Measurements from ENCODE around the gene KCNC3. TPM values are rescaled to one million over a fixed set of nuclear protein-coding genes. Genes with fewer than 3 reads are reported as not detected.

Gene KCNC3
- total and polyA plus RNA-seq, 7 experiments from 2014 or later = 1.9 to 11.1 (median 2.4) TPM; not detected in 2

DNA sequence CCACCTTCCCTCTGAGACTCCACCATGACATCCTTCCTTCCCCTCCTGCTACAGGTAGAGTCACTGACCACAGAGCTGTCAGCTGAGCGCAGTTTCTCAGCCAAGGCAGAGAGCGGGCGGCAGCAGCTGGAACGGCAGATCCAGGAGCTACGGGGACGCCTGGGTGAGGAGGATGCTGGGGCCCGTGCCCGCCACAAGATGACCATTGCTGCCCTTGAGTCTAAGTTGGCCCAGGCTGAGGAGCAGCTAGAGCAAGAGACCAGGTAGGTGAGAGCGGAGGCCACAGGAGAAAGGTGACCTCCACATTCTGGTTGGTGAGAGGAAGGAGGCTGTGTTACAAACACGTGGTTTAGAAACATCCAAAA is 27.6 kb downstream of the KCNC3 start:
- ChIA-PET CTCF (interaction anchor here (0.6 kb wide), 1 partner anchor 474 kb away, joined by 3 read pairs; no protein-coding TSS in a partner anchor), POLR2A (no interaction called here)
- Mint-ChIP-seq H3K27ac (no peak overlapping the region), H3K27me3 (peaks cover 9 to 59% (median 24%) of the 10 kb centered on the region in 5 donors), H3K36me3 (no peaks in the 10 kb centered on the region), H3K9me3 (peaks cover 0 to 17% (median 6%) of the 10 kb centered on the region in 11 donors), H3K4me3 (no peak overlapping the region), H3K4me1 (peaks cover 0 to 4% (median 0%) of the 10 kb centered on the region in 7 donors)
- peaks cover 0 to 8% (median 0%) of the 10 kb centered on the region in 3 experiments for H3K9me3 ChIP-seq (ENCODE audit: control insufficient read depth in 2 of 3, low read length in 3 of 3)
- H3K27me3 ChIP-seq (ENCODE audit: control insufficient read depth in 2 of 2, insufficient read depth in 2 of 2, low read length in 2 of 2) = no peaks in the 10 kb centered on the region
- H3K4me3 ChIP-seq (ENCODE audit: low read length) = no peak overlapping the region
- H3K36me3 ChIP-seq (ENCODE audit: control insufficient read depth in 2 of 3, insufficient read depth in 3 of 3, low read length in 3 of 3) = no peaks in the 10 kb centered on the region
- H3K4me1 ChIP-seq (ENCODE audit: control insufficient read depth in 2 of 2, insufficient read depth in 2 of 2, low read length in 2 of 2) = no peaks in the 10 kb centered on the region
- no peak overlapping the region for H3K27ac ChIP-seq (ENCODE audit: low read depth, low read length)
- ATAC-seq = no peak
- DNase-seq = no peak
- intact Hi-C loops (cut with micrococcal nuclease) = no loop called here

DNA sequence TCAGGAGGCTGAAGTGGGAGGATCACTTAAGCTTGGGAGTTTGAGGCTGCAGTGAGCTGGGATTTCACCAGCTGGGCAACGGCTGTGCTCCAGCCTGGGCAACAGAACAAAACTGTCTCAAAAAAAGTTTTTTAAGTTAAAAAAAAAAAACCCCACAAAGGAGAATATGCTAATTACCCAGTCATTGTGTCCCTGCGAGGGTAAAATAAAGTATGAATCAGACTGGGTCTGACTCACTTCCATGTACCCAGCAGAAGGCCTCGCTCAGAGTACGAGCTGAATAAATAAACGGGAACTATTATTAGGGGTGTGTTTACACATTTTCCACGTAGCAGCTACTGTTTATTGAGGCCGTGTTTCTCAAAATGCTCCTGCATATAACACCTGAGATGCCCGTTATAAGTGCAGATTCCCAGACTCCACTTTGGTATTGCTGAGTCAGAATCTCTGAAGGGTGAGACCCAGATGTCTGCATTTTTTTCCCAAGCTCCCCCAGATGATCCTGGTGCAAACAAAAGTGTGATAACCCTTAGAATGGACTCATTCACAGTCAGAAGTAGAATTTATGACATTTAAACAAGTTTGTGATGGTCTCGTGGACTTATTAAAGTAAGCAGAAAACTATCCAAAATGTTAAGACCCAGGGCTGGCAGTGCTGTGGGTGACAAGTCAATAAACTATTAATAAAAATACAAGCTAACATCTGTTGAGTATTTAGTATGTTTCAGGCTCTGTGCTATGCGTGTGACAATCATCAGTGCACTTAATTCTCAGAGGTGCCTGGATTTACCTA is 28.2 kb downstream of the KCNC3 start:
- Histone ChIP-seq H3K9me3 (ENCODE audit: control insufficient read depth in 2 of 3, low read length in 3 of 3) (peaks cover 0 to 8% (median 0%) of the 10 kb centered on the region in 3 experiments), H3K27me3 (ENCODE audit: control insufficient read depth in 2 of 2, insufficient read depth in 2 of 2, low read length in 2 of 2) (no peaks in the 10 kb centered on the region), H3K4me3 (ENCODE audit: low read length) (no peak overlapping the region), H3K4me1 (ENCODE audit: control insufficient read depth in 2 of 2, insufficient read depth in 2 of 2, low read length in 2 of 2) (no peaks in the 10 kb centered on the region), H3K36me3 (ENCODE audit: control insufficient read depth in 2 of 3, insufficient read depth in 3 of 3, low read length in 3 of 3) (no peaks in the 10 kb centered on the region), H3K27ac (ENCODE audit: low read depth, low read length) (no peak overlapping the region)
- H3K27me3 Mint-ChIP-seq = peaks cover 7 to 57% (median 19%) of the 10 kb centered on the region in 5 donors
- no peaks in the 10 kb centered on the region for H3K36me3 Mint-ChIP-seq
- intact Hi-C loops (cut with micrococcal nuclease) = no loop called here
- H3K9me3 Mint-ChIP-seq = peaks cover 0 to 17% (median 6%) of the 10 kb centered on the region in 11 donors
- ChIA-PET POLR2A (no interaction called here), CTCF (interaction anchor here (0.6 kb wide), 1 partner anchor 475 kb away, joined by 3 read pairs; no protein-coding TSS in a partner anchor)
- H3K4me1 Mint-ChIP-seq = peaks cover 0 to 4% (median 0%) of the 10 kb centered on the region in 7 donors
- H3K27ac Mint-ChIP-seq = no peak overlapping the region
- no peak overlapping the region for H3K4me3 Mint-ChIP-seq
- DNase-seq (no peak), ATAC-seq (no peak)

DNA sequence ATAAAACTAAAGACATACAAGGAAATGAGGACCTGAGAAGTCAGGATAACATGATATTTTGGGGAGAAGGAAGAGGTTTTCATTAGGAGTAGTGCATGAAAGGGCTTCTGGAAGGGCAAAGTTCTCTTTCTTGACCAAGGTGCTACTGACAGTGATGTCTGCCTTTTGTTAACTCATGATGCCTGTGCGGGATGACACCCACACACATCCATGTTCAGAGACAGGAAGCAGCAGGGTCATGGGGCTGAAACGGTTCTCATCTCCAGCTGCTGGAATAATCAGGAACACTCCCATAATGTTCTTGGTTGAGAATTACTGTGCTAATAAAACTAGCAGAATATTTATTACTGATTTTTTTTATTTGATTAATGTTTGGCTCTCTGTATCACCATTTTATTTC is 29.1 kb downstream of the KCNC3 start:
- CTCF ChIA-PET = no interaction called here
- no peak for DNase-seq

DNA sequence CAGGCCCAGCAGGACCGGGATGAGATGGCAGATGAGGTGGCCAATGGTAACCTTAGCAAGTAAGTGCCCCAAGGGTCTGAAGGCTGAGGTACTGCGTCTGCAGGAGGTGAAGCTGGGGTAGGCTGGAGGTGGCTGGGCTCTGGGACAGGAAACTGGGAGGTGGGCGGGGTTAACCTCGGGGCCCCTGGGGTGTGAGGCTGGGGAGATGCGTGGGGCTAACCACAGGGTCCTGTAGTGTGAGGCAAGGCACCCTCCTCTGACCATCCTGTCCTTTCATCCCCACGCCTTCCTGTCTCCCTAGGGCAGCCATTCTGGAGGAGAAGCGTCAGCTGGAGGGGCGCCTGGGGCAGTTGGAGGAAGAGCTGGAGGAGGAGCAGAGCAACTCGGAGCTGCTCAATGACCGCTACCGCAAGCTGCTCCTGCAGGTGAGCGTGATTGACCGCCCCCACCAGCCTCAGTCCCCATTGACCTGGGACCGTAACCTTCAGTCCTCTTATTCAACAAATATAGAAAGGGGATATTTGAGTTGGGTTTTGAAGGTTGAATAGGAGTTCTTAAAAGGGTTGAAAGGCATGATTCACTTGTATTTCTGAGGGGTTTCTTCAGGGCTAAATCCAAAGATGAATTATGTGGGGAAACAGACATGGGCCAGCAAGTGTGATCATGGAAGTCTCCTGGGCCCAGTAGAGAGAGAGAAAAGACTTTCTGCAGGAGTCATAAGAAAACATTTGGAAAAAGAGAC is 35.7 kb downstream of the KCNC3 start:
- no peaks in the 10 kb centered on the region for H3K9me3 ChIP-seq (ENCODE audit: control insufficient read depth in 2 of 3, low read length in 3 of 3)
- ATAC-seq (no peak), DNase-seq (no peak)
- no peak overlapping the region for H3K27ac ChIP-seq (ENCODE audit: low read depth, low read length)
- H3K9me3 Mint-ChIP-seq = peaks cover 0 to 17% (median 7%) of the 10 kb centered on the region in 11 donors
- no peak overlapping the region for H3K4me3 Mint-ChIP-seq
- no peaks in the 10 kb centered on the region for H3K4me1 Mint-ChIP-seq
- H3K4me1 ChIP-seq (ENCODE audit: control insufficient read depth in 2 of 2, insufficient read depth in 2 of 2, low read length in 2 of 2) = no peaks in the 10 kb centered on the region
- H3K36me3 ChIP-seq (ENCODE audit: control insufficient read depth in 2 of 3, insufficient read depth in 3 of 3, low read length in 3 of 3) = no peaks in the 10 kb centered on the region
- no peak overlapping the region for H3K27ac Mint-ChIP-seq
- intact Hi-C loops (cut with micrococcal nuclease) = no loop called here
- no peak overlapping the region for H3K4me3 ChIP-seq (ENCODE audit: low read length)
- peaks cover 0 to 9% (median 0%) of the 10 kb centered on the region in 5 donors for H3K36me3 Mint-ChIP-seq
- ChIA-PET CTCF (no interaction called here), POLR2A (no interaction called here)
- H3K27me3 Mint-ChIP-seq = peaks cover 0 to 66% (median 29%) of the 10 kb centered on the region in 5 donors
- H3K27me3 ChIP-seq (ENCODE audit: control insufficient read depth in 2 of 2, insufficient read depth in 2 of 2, low read length in 2 of 2) = no peaks in the 10 kb centered on the region

More for the DNA sequence above, 29.1 kb downstream of the KCNC3 start:
- Histone ChIP-seq H3K4me3 (ENCODE audit: low read length) (no peak overlapping the region), H3K4me1 (ENCODE audit: control insufficient read depth in 2 of 2, insufficient read depth in 2 of 2, low read length in 2 of 2) (no peaks in the 10 kb centered on the region), H3K9me3 (ENCODE audit: control insufficient read depth in 2 of 3, low read length in 3 of 3) (peaks cover 0 to 8% (median 0%) of the 10 kb centered on the region in 3 experiments), H3K27me3 (ENCODE audit: control insufficient read depth in 2 of 2, insufficient read depth in 2 of 2, low read length in 2 of 2) (no peaks in the 10 kb centered on the region), H3K27ac (ENCODE audit: low read depth, low read length) (no peak overlapping the region), H3K36me3 (ENCODE audit: control insufficient read depth in 2 of 3, insufficient read depth in 3 of 3, low read length in 3 of 3) (no peaks in the 10 kb centered on the region)
- Mint-ChIP-seq H3K4me1 (peaks cover 0 to 4% (median 0%) of the 10 kb centered on the region in 7 donors), H3K9me3 (peaks cover 0 to 17% (median 6%) of the 10 kb centered on the region in 11 donors), H3K4me3 (no peak overlapping the region), H3K27me3 (peaks cover 5 to 52% (median 16%) of the 10 kb centered on the region in 5 donors), H3K27ac (no peak overlapping the region), H3K36me3 (no peaks in the 10 kb centered on the region)
- intact Hi-C loops (cut with micrococcal nuclease) = no loop called here
- no peak for ATAC-seq
- POLR2A ChIA-PET = no interaction called here

DNA sequence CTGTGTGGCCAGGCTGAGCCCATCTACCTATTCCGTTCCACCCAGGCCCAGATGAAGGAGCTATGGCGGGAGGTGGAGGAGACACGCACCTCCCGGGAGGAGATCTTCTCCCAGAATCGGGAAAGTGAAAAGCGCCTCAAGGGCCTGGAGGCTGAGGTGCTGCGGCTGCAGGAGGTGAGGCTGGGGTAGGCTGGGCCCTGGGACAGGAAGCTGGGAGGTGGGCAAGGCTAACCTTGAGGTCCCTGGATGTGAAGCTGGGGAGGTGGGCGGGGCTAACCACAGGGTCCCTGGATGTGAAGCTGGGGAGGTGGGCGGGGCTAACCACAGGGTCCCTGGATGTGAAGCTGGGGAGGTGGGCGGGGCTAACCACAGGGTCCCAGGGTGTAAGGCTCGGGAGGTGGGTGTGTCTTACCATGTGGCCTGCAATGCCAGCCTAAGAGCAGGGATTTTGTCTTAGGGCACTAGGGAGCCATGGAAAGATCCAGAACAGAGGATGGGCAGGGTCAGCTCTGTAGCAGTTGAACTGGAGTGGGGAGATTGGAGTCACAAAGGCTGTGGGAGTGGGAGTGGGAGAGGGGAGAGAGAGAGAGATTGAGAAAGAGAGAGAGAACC is 36.9 kb downstream of the KCNC3 start:
- H3K4me3 Mint-ChIP-seq = no peak overlapping the region
- no peak for ATAC-seq
- peaks cover 0 to 28% (median 12%) of the 10 kb centered on the region in 11 donors for H3K9me3 Mint-ChIP-seq
- no peak overlapping the region for H3K27ac ChIP-seq (ENCODE audit: low read depth, low read length)
- no peaks in the 10 kb centered on the region for H3K4me1 Mint-ChIP-seq
- no peak overlapping the region for H3K27ac Mint-ChIP-seq
- ChIA-PET CTCF (no interaction called here), POLR2A (no interaction called here)
- no peak overlapping the region for H3K4me3 ChIP-seq (ENCODE audit: low read length)
- DNase-seq = no peak
- intact Hi-C loops (cut with micrococcal nuclease) = no loop called here
- H3K9me3 ChIP-seq (ENCODE audit: control insufficient read depth in 2 of 3, low read length in 3 of 3) = no peaks in the 10 kb centered on the region
- H3K36me3 Mint-ChIP-seq = peaks cover 0 to 17% (median 0%) of the 10 kb centered on the region in 5 donors
- H3K27me3 Mint-ChIP-seq = peaks cover 0 to 68% (median 40%) of the 10 kb centered on the region in 5 donors
- H3K27me3 ChIP-seq (ENCODE audit: control insufficient read depth in 2 of 2, insufficient read depth in 2 of 2, low read length in 2 of 2) = no peaks in the 10 kb centered on the region
- no peaks in the 10 kb centered on the region for H3K4me1 ChIP-seq (ENCODE audit: control insufficient read depth in 2 of 2, insufficient read depth in 2 of 2, low read length in 2 of 2)
- H3K36me3 ChIP-seq (ENCODE audit: control insufficient read depth in 2 of 3, insufficient read depth in 3 of 3, low read length in 3 of 3) = no peaks in the 10 kb centered on the region

DNA sequence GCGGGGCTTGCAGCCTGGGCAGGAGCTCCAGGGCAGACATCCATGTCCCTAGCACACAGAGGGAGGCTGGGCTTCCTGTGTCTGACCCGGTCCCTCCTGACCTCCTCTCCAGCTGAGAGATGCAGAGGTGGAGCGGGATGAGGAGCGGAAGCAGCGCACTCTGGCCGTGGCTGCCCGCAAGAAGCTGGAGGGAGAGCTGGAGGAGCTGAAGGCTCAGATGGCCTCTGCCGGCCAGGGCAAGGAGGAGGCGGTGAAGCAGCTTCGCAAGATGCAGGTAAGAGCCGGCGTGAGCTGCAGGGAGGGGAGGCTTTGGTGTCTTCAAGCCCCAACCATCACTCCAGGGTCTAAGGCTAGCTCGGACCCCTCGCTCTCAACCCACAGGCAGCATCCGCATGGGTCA is 38.4 kb downstream of the KCNC3 start:
- H3K4me1 ChIP-seq (ENCODE audit: control insufficient read depth in 2 of 2, insufficient read depth in 2 of 2, low read length in 2 of 2) = no peaks in the 10 kb centered on the region
- DNase-seq = no peak
- H3K27me3 Mint-ChIP-seq = peaks cover 0 to 69% (median 43%) of the 10 kb centered on the region in 5 donors
- no peak overlapping the region for H3K4me3 ChIP-seq (ENCODE audit: low read length)
- H3K36me3 ChIP-seq (ENCODE audit: control insufficient read depth in 2 of 3, insufficient read depth in 3 of 3, low read length in 3 of 3) = no peaks in the 10 kb centered on the region
- ATAC-seq = no peak
- H3K27ac ChIP-seq (ENCODE audit: low read depth, low read length) = no peak overlapping the region
- CTCF ChIA-PET = no interaction called here
- intact Hi-C loops (cut with micrococcal nuclease) = no loop called here
- H3K36me3 Mint-ChIP-seq = peaks cover 0 to 19% (median 6%) of the 10 kb centered on the region in 5 donors
- POLR2A ChIA-PET = no interaction called here
- H3K4me3 Mint-ChIP-seq = peak overlapping the region in 1 of 10 donors; percentile 0
- H3K4me1 Mint-ChIP-seq = no peaks in the 10 kb centered on the region
- peaks cover 3 to 44% (median 18%) of the 10 kb centered on the region in 11 donors for H3K9me3 Mint-ChIP-seq
- H3K27ac Mint-ChIP-seq = no peak overlapping the region
- H3K9me3 ChIP-seq (ENCODE audit: control insufficient read depth in 2 of 3, low read length in 3 of 3) = peaks cover 0 to 9% (median 0%) of the 10 kb centered on the region in 3 experiments
- no peaks in the 10 kb centered on the region for H3K27me3 ChIP-seq (ENCODE audit: control insufficient read depth in 2 of 2, insufficient read depth in 2 of 2, low read length in 2 of 2)
